Left lung (tissue), 10 donors: ENCODE measurements around the gene GFY. TPM values are rescaled to one million over a fixed set of nuclear protein-coding genes. Genes with fewer than 3 reads are reported as not detected.
A peak's percentile ranks its signal among the peaks of the same experiment; 100 is the strongest.

ENCODE experiments used
- ATAC-seq: fragments of 200-7000 bp; cut with Tn5 transposase; one replicate; pipeline ENCODE4 v1.9.1; 2020; ENCODE audit warnings: moderate library complexity
- DNase-seq, 4 donors: peaks; one replicate each; pipeline ENCODE4 v3.0.0-alpha.2; 2013 to 2020
- H3K27ac ChIP-seq, 2 donors: fragments of 200-600 bp; sonication (generic) in 1 of 2; one replicate each; pipeline versions ENCODE4 v1.5.0 to v1.8.0; 2020 to 2021
- H3K27me3 ChIP-seq, 2 donors: fragments of 200-600 bp; sonication (generic) in 1 of 2; one replicate each; pipeline versions ENCODE4 v1.5.0 to v1.8.0; 2020 to 2021
- H3K36me3 ChIP-seq, 2 donors: fragments of 200-600 bp; sonication (generic) in 1 of 2; one replicate each; pipeline versions ENCODE4 v1.5.0 to v1.8.0; 2020 to 2021
- H3K4me1 ChIP-seq, 2 donors: fragments of 200-600 bp; one replicate each; pipeline ENCODE4 v1.8.0; 2021
- H3K4me3 ChIP-seq, 2 donors: fragments of 200-600 bp; sonication (generic) in 1 of 2; one replicate each; pipeline versions ENCODE4 v1.5.0 to v1.8.0; 2020 to 2021; ENCODE audit warnings: mild to moderate bottlenecking in 1 of 2
- H3K9me3 ChIP-seq, 2 donors: fragments of 200-600 bp; sonication (generic) in 1 of 2; one replicate each; pipeline versions ENCODE4 v1.5.0 to v1.8.0; 2020 to 2021
- intact Hi-C, 2 donors: fragments of 100-400 bp; cut with DNase I; formaldehyde crosslinking; loops; one replicate each; pipeline versions ENCODE4 v1.11.2 to v1.14.2; 2022
- polyA plus RNA-seq, 6 donors: library from polyadenylated mRNA; unstranded; fragments of 120-200 nt; gene quantifications; one replicate each; pipeline ENCODE4 v1.2.1, GENCODE V29; 2013; ENCODE audit not compliant: insufficient read length in 6 of 6
- total RNA-seq, 2 donors: library from RNA; stranded (reverse); fragmentation: NEBNext Ultra II Directional; extraction: Animal tissue kit (Norgen Biotek cat#: 25700); gene quantifications; one replicate each; pipeline ENCODE4 v1.2.1, GENCODE V29; 2021
- TF ChIP-seq, protein P1 (sequence below), 2 donors: fragments of 200-600 bp; sonication (generic) in 1 of 2; IDR thresholded peaks; one replicate each; pipeline versions ENCODE4 v1.5.0 to v1.8.0; 2021; ENCODE audit warnings: antibody characterized with exemption in 2 of 2
- donor health status: DM: no; HTN: yes; CAD: no.
- donor health status: DM: no; HTN: no; CAD: no.

Gene GFY
- total and polyA plus RNA-seq, 8 donors = not detected

DNA sequence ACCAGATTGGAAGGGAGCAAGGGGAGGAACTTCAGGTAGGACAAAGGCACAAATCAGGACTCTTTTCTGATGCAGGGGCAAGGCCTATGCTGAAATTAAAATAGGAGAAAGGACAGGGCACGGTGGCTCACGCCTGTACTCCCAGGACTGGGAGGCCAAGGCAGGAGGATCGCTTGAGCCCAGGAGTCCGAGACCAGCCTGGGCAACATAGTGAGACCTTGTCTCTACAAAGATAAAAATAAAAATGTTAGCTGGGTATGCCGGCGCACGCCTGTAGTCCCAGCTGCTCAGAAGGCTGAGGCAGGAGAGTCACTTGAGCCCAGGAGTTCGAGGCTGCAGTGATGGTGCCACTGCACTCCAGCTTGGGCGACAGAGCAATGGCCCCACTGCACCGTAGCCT, 10.5 kb downstream of the GFY start:
- H3K4me1 ChIP-seq = peaks cover 0 to 6% of the 10 kb centered on the region in 2 donors
- peaks cover 88 to 100% of the 10 kb centered on the region in 2 donors for H3K27me3 ChIP-seq
- TF ChIP-seq, protein P1, sequence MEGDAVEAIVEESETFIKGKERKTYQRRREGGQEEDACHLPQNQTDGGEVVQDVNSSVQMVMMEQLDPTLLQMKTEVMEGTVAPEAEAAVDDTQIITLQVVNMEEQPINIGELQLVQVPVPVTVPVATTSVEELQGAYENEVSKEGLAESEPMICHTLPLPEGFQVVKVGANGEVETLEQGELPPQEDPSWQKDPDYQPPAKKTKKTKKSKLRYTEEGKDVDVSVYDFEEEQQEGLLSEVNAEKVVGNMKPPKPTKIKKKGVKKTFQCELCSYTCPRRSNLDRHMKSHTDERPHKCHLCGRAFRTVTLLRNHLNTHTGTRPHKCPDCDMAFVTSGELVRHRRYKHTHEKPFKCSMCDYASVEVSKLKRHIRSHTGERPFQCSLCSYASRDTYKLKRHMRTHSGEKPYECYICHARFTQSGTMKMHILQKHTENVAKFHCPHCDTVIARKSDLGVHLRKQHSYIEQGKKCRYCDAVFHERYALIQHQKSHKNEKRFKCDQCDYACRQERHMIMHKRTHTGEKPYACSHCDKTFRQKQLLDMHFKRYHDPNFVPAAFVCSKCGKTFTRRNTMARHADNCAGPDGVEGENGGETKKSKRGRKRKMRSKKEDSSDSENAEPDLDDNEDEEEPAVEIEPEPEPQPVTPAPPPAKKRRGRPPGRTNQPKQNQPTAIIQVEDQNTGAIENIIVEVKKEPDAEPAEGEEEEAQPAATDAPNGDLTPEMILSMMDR (IDR thresholded peaks at IDR 0.05) = no peak
- peak in 1 of 4 donors; percentile 37 for DNase-seq
- no peak for ATAC-seq
- no peak overlapping the region for H3K27ac ChIP-seq
- no peak overlapping the region for H3K4me3 ChIP-seq
- H3K36me3 ChIP-seq = no peaks in the 10 kb centered on the region
- H3K9me3 ChIP-seq = no peaks in the 10 kb centered on the region
- intact Hi-C loops = no loop called here

DNA sequence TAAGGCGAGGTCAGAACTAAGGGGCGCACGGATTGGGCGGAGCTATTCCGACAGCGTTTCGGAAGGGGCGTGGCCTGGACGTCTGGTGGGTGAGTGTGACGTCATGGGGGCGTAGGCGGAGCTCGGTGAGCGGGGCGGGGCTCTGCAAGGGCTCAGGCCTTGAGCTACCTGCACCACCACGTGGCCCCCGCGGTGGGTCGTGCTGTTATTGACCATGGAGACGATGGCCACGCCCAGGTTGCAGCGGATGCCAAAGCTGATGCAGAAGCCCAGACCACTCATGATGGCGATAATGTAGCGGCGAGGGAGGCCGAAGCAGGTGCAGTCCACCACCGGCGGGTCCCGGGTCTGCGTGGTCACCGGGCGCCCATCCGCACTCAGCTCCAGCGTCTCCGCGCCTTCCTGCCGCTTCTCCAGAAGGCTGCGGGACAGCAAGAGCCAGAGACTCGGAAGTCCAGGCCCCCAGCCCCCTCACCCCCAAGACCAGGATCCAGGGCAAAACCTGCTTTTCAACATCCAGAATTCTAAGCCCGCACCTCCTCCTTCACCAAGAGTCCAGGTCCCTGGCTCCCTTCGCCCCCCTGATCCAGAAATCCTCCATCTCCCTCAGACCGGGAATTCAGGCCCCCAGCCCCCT, 11.3 kb downstream of the GFY start:
- peaks cover 86 to 100% of the 10 kb centered on the region in 2 donors for H3K27me3 ChIP-seq
- peaks cover 0 to 12% of the 10 kb centered on the region in 2 donors for H3K4me1 ChIP-seq
- TF ChIP-seq, protein P1 (IDR thresholded peaks at IDR 0.05) = no peak
- no peak for ATAC-seq
- peak in 1 of 4 donors; percentile 86 for DNase-seq
- H3K9me3 ChIP-seq = no peaks in the 10 kb centered on the region
- H3K27ac ChIP-seq = no peak overlapping the region
- intact Hi-C loops = no loop called here
- no peaks in the 10 kb centered on the region for H3K36me3 ChIP-seq
- no peak overlapping the region for H3K4me3 ChIP-seq

DNA sequence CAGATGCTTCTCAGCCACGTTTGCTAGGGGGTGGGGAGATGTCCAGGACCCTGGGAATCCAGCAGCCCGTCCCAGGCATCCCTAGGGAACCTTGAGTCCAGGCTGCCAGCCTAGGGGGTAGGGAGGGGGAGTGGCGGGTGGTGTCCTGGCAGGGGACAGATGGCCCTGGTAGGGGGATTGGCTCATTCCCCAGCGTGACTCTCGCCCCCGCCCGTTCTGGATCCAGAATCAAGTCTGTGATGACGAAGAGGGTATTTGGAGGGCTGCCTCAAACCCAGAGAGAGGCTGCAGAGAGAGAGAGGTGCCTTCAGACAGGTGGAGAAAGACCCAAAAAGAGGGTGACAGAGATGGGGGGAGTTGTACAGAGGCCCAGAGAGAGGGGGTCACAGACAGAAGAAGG, 12.0 kb downstream of the GFY start:
- ATAC-seq = no peak
- intact Hi-C loops = no loop called here
- H3K4me1 ChIP-seq = peaks cover 0 to 18% of the 10 kb centered on the region in 2 donors

DNA sequence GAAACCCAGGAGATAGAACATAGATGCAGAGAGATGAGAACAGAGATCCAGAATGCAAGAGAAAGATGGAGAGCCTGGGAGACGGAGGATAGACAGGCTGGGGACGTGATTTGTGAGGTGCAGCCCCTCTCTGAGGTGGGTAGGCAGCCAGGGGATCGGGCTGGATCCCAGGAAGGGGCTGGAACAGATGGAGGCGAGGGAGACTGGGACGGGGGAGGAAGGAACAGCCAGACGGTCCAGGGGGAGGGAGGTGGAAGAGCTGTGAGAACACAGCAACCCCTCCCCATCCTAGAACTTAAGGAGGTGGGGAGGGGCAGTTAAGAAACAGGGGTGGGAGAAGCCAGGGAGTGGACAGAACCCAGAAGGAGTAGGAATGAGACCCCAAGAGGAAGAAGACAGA, 13.1 kb downstream of the GFY start:
- TF ChIP-seq, protein P1 (IDR thresholded peaks at IDR 0.05) = no peak
- Histone ChIP-seq H3K27ac (no peak overlapping the region), H3K36me3 (no peaks in the 10 kb centered on the region), H3K9me3 (no peaks in the 10 kb centered on the region), H3K4me3 (no peak overlapping the region), H3K4me1 (peaks cover 0 to 21% of the 10 kb centered on the region in 2 donors), H3K27me3 (peaks cover 73 to 96% of the 10 kb centered on the region in 2 donors)
- ATAC-seq (no peak), DNase-seq (no peak)
- intact Hi-C loops = no loop called here

More for the DNA sequence above, 12.0 kb downstream of the GFY start:
- no peak overlapping the region for H3K27ac ChIP-seq
- peak in 1 of 4 donors; percentile 34 for DNase-seq
- no peaks in the 10 kb centered on the region for H3K36me3 ChIP-seq
- H3K9me3 ChIP-seq = no peaks in the 10 kb centered on the region
- TF ChIP-seq, protein P1 (IDR thresholded peaks at IDR 0.05) = no peak
- peaks cover 83 to 100% of the 10 kb centered on the region in 2 donors for H3K27me3 ChIP-seq
- no peak overlapping the region for H3K4me3 ChIP-seq

DNA sequence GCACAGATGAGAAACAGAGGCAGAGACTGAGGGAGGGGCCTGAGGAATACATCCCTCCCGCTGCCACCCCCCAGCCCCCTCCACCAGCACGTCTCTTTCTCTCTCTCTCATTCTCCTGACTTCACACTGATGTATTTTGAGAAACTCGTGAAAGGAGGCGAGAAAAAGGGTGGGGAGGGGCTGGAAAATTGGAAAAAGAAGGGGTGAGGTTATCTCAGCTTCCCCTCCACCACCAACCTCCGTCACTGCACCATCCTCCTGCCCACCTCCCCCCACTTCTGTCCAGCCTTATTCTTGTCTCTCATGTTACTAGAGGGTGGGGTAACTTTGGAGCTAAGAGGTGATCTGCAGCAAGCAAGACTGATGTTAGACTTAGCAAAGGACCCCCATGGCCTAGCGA, 14.6 kb downstream of the GFY start:
- no peak for ATAC-seq
- Histone ChIP-seq H3K27me3 (peaks cover 60 to 80% of the 10 kb centered on the region in 2 donors), H3K4me3 (no peak overlapping the region), H3K27ac (no peak overlapping the region), H3K9me3 (no peaks in the 10 kb centered on the region), H3K4me1 (peaks cover 0 to 29% of the 10 kb centered on the region in 2 donors), H3K36me3 (no peaks in the 10 kb centered on the region)
- DNase-seq = no peak
- TF ChIP-seq, protein P1 (IDR thresholded peaks at IDR 0.05) = no peak
- intact Hi-C loops = loop anchor here in 1 of 2 donors (5.0 kb wide), 1 partner anchor 48 kb away; no protein-coding TSS in a partner anchor
